Bronchial epithelial cell (primary cell): Measurements from ENCODE around the gene ZNF219. TPM values are rescaled to one million over a fixed set of nuclear protein-coding genes. Genes with fewer than 3 reads are reported as not detected.

Experiments
- DNase-seq: peaks from one replicate; pipeline ENCODE4 v3.0.0-alpha.2; 2010; ENCODE audit warnings: low read depth
- FAIRE-seq: peaks from 2 replicates; lab custom pipeline; 2011; peaks lifted over from hg19 to GRCh38; lab: Jason Lieb, UNC
- H3K27me3 ChIP-seq: 2 replicates; pipeline ENCODE4 v1.5.1; 2011; ENCODE audit warnings: low read length; ENCODE audit not compliant: control insufficient read depth, insufficient read depth
- H3K36me3 ChIP-seq: 2 replicates; pipeline ENCODE4 v1.5.1; 2011; ENCODE audit warnings: low read length; ENCODE audit not compliant: control insufficient read depth, insufficient read depth
- H3K4me3 ChIP-seq: 2 replicates; pipeline ENCODE4 v1.5.1; 2011; ENCODE audit warnings: mild to moderate bottlenecking, low read depth, low read length, control low read depth
- total RNA-seq: library from RNA; depleted of rRNA; stranded (reverse); fragments of >200 nt; gene quantifications from 2 replicates; pipeline ENCODE4 v1.2.1, GENCODE V29; 2014
- TF ChIP-seq, protein P1 (sequence below): IDR thresholded peaks from 2 replicates; pipeline ENCODE4 v1.5.1; 2011; ENCODE audit warnings: mild to moderate bottlenecking, moderate library complexity, low read length, control low read depth, inconsistent platforms; ENCODE audit not compliant: insufficient read depth, severe bottlenecking

Gene ZNF219
- total RNA-seq, 1 donor from 2014 or later, result 8.2 TPM

DNA sequence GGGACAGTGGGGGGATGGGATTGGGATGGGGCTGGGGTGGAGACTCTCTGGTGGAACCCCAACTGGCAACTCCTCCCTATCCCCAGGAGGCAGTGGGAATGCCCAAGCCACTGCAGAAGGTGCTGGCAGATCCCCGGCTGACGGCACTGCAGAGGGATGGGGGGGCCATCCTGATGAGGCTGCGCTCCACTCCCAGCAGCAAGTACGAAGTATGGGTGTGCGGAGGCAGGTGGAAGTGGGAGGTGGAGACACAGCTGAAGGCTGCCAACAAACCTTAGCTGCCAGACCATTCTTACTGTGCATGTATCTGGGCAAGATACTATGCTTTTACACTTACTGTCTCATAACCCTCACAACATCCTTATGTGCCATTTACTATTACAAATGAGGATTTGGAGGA is 20.2 kb downstream of the ZNF219 start:
- TF ChIP-seq, protein P1, sequence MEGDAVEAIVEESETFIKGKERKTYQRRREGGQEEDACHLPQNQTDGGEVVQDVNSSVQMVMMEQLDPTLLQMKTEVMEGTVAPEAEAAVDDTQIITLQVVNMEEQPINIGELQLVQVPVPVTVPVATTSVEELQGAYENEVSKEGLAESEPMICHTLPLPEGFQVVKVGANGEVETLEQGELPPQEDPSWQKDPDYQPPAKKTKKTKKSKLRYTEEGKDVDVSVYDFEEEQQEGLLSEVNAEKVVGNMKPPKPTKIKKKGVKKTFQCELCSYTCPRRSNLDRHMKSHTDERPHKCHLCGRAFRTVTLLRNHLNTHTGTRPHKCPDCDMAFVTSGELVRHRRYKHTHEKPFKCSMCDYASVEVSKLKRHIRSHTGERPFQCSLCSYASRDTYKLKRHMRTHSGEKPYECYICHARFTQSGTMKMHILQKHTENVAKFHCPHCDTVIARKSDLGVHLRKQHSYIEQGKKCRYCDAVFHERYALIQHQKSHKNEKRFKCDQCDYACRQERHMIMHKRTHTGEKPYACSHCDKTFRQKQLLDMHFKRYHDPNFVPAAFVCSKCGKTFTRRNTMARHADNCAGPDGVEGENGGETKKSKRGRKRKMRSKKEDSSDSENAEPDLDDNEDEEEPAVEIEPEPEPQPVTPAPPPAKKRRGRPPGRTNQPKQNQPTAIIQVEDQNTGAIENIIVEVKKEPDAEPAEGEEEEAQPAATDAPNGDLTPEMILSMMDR, result no peak
- FAIRE-seq, result peak; percentile 7
- no peaks in the 10 kb centered on the region for H3K27me3 ChIP-seq
- peaks cover 1% of the 10 kb centered on the region for H3K36me3 ChIP-seq
- DNase-seq, result no peak
- no peak overlapping the region for H3K4me3 ChIP-seq

DNA sequence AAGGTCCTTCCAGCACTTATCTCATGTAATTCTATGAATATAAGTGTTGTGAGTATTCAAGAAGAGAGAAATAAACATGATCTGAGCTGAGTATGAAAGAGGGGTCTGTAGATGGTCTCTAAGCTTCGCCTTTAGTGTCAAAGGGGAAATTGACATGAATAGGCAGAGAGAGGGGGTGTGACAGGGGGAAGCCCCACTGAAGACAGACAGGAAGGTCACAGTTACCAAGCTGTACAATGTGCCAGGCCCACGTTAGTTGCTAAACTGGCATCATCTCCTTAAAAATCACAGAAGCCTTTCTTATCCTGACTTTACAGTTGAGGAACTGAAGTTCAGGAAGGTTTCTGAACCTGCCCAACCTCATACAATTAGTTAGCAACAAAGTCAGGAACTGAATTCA is 20.8 kb downstream of the ZNF219 start:
- Histone ChIP-seq H3K27me3 (no peaks in the 10 kb centered on the region), H3K36me3 (peaks cover 1% of the 10 kb centered on the region), H3K4me3 (no peak overlapping the region)
- TF ChIP-seq, protein P1, result no peak
- no peak for DNase-seq
- no peak for FAIRE-seq

DNA sequence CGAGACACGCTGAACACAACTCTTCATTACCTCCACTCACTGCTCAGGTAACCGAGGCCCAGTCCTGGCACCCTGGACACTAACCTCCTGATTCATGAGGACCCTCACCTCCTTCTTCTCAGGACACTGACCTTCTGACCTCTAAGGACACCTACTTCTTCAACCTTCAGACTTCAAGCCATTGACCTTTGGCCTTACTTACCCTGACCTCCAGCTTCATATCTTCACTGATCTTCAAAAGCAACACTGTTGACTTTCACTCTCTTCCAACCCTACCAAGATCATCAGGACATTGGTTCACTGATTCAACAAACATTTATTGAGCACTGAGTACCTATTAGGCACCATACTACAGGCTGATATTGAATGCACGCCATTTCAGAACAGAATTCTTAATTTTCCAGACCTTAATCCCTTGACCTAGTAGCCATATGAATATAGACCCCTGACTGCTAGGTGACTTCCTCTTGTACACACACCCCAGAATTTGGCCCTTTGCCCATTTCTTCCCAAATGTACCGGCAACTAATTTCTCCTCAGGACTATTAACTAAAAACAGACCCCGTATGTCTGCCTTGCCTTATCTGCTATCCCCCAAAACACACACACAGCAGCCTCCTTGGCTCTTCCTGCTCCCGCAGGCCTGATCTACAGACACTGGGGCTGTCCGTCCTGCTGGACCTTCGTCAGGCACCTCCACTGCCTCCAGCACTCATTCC is 22.6 kb downstream of the ZNF219 start:
- no peak overlapping the region for H3K4me3 ChIP-seq
- no peak for FAIRE-seq
- DNase-seq, result no peak
- H3K27me3 ChIP-seq, result no peaks in the 10 kb centered on the region
- peaks cover 1% of the 10 kb centered on the region for H3K36me3 ChIP-seq
- TF ChIP-seq, protein P1, result no peak

DNA sequence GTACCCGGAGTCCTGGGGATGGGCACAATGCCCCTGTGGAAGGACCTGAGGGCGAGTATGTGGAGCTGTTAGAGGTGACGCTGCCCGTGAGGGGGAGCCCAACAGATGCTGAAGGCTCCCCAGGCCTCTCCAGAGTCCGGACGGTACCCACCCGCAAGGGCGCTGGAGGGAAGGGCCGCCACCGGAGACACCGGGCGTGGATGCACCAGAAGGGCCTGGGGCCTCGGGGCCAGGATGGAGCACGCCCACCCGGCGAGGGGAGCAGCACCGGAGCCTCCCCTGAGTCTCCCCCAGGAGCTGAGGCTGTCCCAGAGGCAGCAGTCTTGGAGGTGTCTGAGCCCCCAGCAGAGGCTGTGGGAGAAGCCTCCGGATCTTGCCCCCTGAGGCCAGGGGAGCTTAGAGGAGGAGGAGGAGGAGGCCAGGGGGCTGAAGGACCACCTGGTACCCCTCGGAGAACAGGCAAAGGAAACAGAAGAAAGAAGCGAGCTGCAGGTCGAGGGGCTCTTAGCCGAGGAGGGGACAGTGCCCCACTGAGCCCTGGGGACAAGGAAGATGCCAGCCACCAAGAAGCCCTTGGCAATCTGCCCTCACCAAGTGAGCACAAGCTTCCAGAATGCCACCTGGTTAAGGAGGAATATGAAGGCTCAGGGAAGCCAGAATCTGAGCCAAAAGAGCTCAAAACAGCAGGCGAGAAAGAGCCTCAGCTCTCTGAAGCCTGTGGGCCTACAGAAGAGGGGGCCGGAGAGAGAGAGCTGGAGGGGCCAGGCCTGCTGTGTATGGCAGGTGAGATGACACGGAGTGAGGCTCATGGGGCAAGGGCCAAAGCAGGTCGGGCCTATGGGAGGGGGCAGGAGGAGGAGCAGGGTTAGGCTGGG is 23.8 kb downstream of the ZNF219 start:
- no peaks in the 10 kb centered on the region for H3K27me3 ChIP-seq
- DNase-seq (no peak), FAIRE-seq (no peak)
- TF ChIP-seq, protein P1, result no peak
- H3K4me3 ChIP-seq, result no peak overlapping the region
- H3K36me3 ChIP-seq, result peaks cover 1% of the 10 kb centered on the region

DNA sequence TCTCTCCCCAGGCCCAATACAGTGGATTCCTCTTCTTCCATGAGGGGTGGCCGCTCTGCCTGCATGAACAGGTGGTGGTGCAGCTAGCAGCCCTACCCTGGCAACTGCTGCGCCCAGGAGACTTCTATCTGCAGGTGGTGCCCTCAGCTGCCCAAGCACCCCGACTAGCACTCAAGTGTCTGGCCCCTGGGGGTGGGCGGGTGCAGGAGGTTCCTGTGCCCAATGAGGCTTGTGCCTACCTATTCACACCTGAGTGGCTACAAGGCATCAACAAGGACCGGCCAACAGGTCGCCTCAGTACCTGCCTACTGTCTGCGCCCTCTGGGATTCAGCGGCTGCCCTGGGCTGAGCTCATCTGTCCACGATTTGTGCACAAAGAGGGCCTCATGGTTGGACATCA is 24.5 kb downstream of the ZNF219 start:
- Histone ChIP-seq H3K27me3 (peaks cover 2% of the 10 kb centered on the region), H3K36me3 (peaks cover 1% of the 10 kb centered on the region), H3K4me3 (no peak overlapping the region)
- FAIRE-seq (no peak), DNase-seq (no peak)
- TF ChIP-seq, protein P1, result no peak
